IPS-15b (cell line): ENCODE data around the gene MAP1LC3B.

ENCODE experiments used
- H3K27me3 ChIP-seq: one replicate; pipeline ENCODE4 v1.6.1; 2013; ENCODE audit warnings: low read length; ENCODE audit not compliant: control insufficient read depth, insufficient read depth
- H3K36me3 ChIP-seq: one replicate; pipeline ENCODE4 v1.6.1; 2013; ENCODE audit warnings: low read length; ENCODE audit not compliant: control insufficient read depth, insufficient read depth
- H3K4me1 ChIP-seq: one replicate; pipeline ENCODE4 v1.6.1; 2013; ENCODE audit warnings: mild to moderate bottlenecking, low read length; ENCODE audit not compliant: control insufficient read depth, insufficient read depth
- H3K4me3 ChIP-seq: one replicate; pipeline ENCODE4 v1.5.1; 2013; ENCODE audit warnings: low read depth, low read length
- H3K9ac ChIP-seq: one replicate; pipeline ENCODE4 v1.6.1; 2013; ENCODE audit warnings: low read depth, mild to moderate bottlenecking, low read length
- H3K9me3 ChIP-seq: one replicate; pipeline ENCODE4 v1.6.1; 2013; ENCODE audit warnings: mild to moderate bottlenecking, low read length; ENCODE audit not compliant: control insufficient read depth, insufficient read depth

Gene MAP1LC3B

DNA sequence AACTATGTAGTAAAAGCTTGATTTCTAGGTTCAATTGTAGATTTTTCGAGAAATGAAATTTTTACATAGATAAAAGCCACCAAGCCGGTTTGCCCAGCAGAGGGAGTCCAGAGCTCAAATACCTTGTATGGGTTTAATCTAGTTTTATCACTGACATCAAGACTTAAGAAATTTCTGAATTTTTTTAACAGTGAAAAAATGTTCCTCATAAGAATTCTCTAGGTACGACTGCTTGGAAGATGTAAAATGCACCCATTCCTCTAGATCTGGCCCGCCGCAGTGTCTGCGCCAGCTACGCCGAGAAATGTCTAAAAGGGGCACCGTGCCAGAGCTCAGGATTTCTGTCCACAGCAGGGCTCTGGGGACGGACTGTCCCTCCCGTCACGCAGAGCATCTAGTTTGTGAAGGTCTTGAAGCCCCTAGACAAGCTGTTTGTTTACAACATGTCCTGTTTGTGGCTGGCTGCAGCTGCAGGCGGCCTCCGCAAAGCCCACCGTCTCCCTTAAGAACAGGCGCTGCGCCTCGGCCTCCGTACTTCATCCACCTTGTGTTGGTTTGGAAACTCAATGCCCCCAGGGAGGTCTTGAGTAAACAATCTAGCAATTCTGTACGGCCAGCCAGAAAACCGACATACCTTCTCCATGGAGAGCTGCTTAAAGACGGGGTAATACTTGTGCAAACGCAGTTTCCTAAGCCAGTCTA, 24.8 kb downstream of the MAP1LC3B start:
- no peak overlapping the region for H3K9ac ChIP-seq
- no peaks in the 10 kb centered on the region for H3K27me3 ChIP-seq
- H3K36me3 ChIP-seq: peaks cover 44% of the 10 kb centered on the region
- H3K4me3 ChIP-seq: no peak overlapping the region
- H3K9me3 ChIP-seq: no peaks in the 10 kb centered on the region
- H3K4me1 ChIP-seq: no peaks in the 10 kb centered on the region

DNA sequence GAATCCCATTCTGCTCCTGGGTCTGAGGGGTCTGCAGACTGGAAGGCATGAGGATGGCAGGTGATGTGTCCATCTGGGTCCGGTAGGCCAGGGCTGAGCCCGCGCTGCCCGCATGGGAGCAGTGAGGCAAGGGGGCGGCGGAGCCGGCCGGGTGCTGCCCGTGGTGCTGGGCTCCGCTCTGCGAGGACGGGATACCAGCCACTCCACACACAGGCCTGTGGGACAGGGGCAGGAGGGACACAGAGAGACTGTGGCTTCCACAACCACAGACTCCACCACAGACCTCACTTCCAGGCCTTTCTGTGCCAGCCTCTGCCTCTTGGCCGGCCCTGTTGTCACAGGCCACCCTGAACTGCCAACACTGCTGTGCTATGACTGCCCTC, 25.4 kb downstream of the MAP1LC3B start:
- H3K4me1 ChIP-seq: no peaks in the 10 kb centered on the region
- H3K9me3 ChIP-seq: no peaks in the 10 kb centered on the region
- no peaks in the 10 kb centered on the region for H3K27me3 ChIP-seq
- peaks cover 44% of the 10 kb centered on the region for H3K36me3 ChIP-seq
- H3K4me3 ChIP-seq: no peak overlapping the region
- no peak overlapping the region for H3K9ac ChIP-seq

DNA sequence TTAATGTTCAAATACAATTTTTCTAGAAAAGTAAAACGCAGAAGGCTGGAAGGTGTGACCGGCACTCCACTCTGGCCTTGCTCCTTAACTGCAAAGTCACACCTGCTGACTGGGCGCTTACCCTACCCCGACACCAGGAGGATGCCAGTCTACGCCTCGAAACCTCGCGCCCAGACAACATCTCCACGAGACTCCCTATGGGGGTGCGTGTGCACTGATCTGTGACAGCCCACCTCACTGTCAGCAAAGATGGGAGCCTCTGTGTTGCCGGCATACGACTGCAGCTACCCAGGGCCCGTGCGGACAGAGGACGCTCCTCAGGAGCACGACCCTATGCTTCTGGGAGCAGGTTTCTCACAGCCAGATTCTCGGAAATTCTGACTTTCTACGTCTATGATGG, 26.1 kb downstream of the MAP1LC3B start:
- Histone ChIP-seq H3K9ac (no peak overlapping the region), H3K27me3 (no peaks in the 10 kb centered on the region), H3K4me1 (no peaks in the 10 kb centered on the region), H3K4me3 (no peak overlapping the region), H3K36me3 (peaks cover 39% of the 10 kb centered on the region), H3K9me3 (no peaks in the 10 kb centered on the region)

DNA sequence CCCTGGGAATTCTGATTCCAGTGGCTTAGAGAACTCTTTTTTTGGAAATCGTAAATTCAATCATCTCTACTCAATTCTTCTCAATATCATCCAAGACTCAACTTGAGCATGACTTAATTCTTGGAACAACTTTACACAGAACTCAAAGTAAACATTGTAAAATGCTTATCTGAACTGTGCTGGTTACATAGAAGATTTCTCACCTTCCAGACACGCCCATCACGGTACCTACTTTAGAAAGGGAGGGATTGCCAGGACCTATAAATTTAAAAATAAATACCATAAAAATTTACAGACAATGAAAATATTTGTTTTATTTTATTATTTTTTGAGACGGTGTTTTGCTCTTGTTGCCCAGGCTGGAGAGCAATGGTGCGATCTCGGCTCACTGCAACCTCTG, 26.5 kb downstream of the MAP1LC3B start:
- no peaks in the 10 kb centered on the region for H3K4me1 ChIP-seq
- H3K36me3 ChIP-seq: peaks cover 37% of the 10 kb centered on the region
- no peak overlapping the region for H3K9ac ChIP-seq
- H3K4me3 ChIP-seq: no peak overlapping the region
- H3K27me3 ChIP-seq: no peaks in the 10 kb centered on the region
- H3K9me3 ChIP-seq: no peaks in the 10 kb centered on the region

DNA sequence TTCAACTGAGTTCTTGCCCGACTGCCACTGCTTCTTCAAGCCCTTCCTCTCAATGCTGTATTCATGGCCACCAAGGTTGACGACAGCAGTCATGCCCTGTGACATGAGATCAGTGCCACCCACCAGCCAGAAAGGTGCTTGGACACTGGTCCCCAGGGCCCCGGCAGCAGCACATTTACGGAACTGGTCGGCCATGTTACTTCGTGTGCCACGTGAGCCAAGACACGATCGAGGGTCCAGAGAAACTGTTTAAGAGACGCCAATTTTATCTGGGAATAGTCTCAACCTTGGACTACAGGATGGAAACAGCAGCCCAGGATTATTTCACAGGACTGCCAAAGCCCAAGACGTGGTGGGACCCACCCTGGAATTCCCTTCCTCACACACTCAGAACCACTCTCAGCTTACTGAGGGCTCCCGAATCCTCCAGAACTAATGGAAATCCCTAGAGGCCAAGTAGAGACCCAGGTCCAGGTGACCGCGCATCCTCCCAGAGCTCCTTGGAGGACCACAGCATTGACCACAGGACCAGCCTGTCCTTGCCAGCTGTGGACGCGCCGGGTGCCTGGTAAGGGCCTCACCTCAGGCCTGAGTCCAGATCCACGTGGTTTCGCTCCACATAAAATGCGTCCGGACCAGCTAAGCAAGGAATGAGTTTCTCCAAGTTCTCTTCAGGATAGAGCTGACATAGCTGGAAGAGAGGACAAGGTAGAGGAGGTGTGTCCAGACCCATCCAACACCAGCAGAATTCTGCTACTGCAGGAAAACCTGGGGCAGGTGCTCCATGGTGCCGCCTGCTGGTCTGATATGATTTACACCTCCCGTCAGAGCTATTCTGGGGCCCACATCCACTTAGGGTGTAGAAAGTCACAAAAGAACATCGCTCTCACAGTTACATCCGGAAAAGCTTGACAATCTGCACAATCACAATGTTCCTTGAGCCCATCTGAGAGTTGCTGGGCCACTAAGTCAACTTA, 28.2 kb downstream of the MAP1LC3B start:
- Histone ChIP-seq H3K27me3 (no peaks in the 10 kb centered on the region), H3K9me3 (no peaks in the 10 kb centered on the region), H3K9ac (no peak overlapping the region), H3K4me1 (no peaks in the 10 kb centered on the region), H3K36me3 (peaks cover 30% of the 10 kb centered on the region), H3K4me3 (no peak overlapping the region)

DNA sequence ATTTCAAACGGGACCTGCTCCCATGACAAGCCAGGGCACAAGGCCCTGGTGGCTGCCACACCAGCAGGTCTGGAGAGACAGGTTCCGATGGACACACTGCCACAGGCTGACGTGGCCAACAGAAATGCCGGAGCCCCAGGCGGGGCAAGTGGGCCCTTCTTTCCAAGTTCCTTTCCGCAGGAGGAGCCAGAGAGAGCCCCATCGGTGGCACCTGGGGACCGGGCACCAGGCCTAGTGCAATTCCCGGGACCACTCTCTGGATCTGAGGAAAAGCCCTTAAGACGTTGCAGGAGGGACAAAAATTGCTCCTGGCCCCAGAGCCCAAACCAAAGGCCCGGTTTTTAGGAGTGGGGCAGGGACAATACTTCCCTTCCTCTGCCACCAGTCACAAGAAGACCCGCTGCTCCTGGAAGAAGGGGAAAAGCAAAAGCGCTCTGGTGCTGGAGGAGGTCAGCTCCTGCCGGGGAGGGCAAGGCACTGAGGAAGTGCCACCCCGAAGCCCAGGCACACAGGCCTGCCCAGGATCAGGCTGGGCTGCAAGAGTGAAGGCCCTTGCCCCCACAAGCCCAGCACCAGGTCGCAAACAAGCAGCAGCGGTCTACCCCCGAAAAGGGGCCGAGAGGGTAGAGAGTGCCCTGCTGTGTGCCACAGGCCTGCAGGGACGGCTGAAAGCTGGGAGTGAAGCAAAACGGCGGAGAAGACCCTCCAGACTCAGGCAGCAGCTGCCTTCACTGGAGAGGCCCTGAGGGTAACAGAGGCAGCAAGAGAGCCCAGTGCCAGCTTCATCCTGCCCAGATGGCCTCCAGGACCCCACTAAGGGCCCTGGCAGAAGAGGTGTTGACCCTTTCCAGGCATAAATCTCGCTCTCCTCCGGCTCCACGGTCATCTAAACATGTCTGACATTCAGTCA, 29.1 kb downstream of the MAP1LC3B start:
- Histone ChIP-seq H3K36me3 (peaks cover 27% of the 10 kb centered on the region), H3K4me1 (peaks cover 3% of the 10 kb centered on the region), H3K9me3 (no peaks in the 10 kb centered on the region), H3K4me3 (no peak overlapping the region), H3K9ac (no peak overlapping the region), H3K27me3 (no peaks in the 10 kb centered on the region)

DNA sequence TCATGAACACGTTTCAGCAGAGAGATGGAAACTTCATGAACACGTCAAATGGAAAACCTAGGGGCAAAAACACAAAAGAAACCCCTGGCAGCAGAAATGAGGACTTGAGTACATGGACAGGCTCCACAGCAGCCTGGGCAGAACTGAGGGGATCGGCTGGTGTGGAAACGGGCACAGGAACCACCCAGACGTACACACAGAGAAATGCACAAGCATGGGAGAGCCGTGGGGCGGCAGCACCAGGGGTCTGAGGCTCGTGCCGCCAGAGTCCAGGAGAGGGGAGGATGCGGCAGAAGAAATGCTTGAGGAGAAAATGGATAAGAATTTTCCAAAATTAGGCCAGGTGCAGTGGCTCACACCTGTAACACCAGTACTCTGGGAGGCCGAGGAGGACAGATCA, 30.0 kb downstream of the MAP1LC3B start:
- H3K36me3 ChIP-seq: peaks cover 22% of the 10 kb centered on the region
- no peak overlapping the region for H3K9ac ChIP-seq
- no peaks in the 10 kb centered on the region for H3K9me3 ChIP-seq
- H3K4me3 ChIP-seq: no peak overlapping the region
- H3K27me3 ChIP-seq: no peaks in the 10 kb centered on the region
- peaks cover 8% of the 10 kb centered on the region for H3K4me1 ChIP-seq

DNA sequence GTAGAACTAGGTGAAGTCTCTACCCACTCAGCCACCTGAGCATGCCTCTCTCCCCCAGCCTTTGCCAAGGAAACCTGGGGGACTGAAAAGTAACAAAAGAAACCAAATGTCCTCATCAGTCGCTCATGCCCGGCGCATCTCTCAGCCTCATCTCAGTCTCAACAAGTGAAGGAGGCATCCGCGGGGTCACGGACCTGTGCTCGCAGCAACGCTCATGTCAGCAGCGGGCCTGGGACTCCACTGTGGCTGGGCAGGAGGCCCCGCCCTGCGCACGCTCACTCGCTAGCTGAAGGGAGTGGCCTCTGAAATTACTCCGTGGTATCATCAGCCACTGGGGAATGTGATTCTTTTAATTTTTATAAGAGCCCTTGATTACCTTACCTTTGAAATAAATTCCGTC, 31.3 kb downstream of the MAP1LC3B start:
- no peaks in the 10 kb centered on the region for H3K27me3 ChIP-seq
- H3K9ac ChIP-seq: no peak overlapping the region
- no peak overlapping the region for H3K4me3 ChIP-seq
- H3K4me1 ChIP-seq: peaks cover 8% of the 10 kb centered on the region
- no peaks in the 10 kb centered on the region for H3K9me3 ChIP-seq
- peaks cover 17% of the 10 kb centered on the region for H3K36me3 ChIP-seq

DNA sequence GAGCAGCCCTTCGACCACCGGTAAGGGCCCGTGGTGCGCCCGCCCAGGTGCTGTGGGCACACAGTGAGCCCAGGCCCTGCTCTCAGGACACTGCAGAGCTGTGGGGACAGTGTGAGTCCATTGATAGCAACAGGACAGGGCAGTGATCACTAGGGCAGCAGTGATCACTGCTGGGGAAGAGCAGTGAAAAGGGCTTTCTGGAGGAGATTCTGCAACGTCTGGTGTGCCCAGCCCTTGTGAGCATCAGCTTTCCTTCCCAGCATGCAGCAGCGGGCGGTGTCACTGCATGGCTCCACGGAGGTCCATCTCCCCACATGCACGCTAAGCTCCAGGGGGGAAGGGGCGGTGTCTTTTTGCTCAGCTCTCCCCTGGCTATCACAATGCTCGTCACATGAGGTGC, 32.1 kb downstream of the MAP1LC3B start:
- no peak overlapping the region for H3K4me3 ChIP-seq
- no peak overlapping the region for H3K9ac ChIP-seq
- H3K9me3 ChIP-seq: no peaks in the 10 kb centered on the region
- H3K4me1 ChIP-seq: peaks cover 8% of the 10 kb centered on the region
- H3K36me3 ChIP-seq: peaks cover 17% of the 10 kb centered on the region
- no peaks in the 10 kb centered on the region for H3K27me3 ChIP-seq

DNA sequence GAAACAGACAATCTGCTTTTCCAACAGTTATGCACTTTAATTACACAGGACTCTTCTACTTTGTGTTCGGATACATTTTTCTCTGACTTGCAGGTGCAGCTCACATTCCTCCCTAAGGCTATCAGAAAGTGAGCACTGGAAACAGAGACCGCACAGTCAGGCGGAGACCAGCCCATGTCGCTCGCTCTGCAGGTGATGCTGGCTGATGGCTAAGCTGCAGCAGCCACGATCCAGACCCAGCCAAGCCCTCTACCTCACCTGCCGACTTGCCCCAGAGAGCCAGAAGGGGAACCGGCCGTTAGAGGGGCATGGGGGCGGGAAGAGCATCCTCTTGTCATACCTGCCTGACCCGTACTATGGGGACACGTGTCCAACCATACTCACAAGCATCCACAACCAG, 33.8 kb downstream of the MAP1LC3B start:
- Histone ChIP-seq H3K4me1 (peaks cover 8% of the 10 kb centered on the region), H3K27me3 (no peaks in the 10 kb centered on the region), H3K9me3 (no peaks in the 10 kb centered on the region), H3K36me3 (peaks cover 7% of the 10 kb centered on the region), H3K9ac (no peak overlapping the region), H3K4me3 (no peak overlapping the region)

DNA sequence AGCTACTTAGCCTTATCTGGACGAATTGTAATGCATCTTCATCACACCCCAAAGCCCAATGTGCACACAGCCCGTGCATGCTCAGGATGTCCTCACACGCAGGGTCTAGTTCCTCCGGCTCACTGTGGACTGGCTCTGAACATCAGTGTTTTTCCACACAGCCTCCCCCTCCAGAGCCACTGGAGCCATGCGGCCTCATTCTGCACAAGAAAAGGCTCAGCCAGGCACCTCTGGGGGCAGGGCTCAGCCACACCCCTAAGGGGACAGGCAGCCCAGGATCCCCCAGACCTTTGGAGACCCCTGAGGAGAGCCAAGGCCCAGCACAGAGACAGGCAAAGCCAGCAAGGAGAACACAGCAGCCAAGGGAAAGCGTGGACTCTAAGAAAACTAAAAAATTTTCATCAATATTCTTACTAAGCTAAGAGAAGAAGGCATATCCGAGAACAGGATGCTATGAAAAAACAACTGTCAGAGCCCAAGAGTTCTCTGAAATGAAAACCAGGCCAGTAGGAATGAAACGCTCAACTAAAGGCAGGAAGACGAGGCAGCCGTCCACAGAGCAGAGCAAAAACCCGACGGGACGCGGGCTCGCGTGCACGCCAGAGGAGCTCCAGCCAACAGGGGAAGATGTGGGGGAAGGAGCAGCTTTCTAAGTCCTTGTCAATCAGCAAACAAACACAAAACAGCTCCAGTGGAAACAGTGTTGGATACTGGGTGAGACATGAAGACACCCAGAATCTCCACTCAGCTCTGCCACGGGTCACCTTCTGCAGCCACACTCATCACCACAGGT, 34.5 kb downstream of the MAP1LC3B start:
- Histone ChIP-seq H3K4me1 (peaks cover 8% of the 10 kb centered on the region), H3K9ac (peak overlapping the region; percentile 26), H3K27me3 (no peaks in the 10 kb centered on the region), H3K9me3 (no peaks in the 10 kb centered on the region), H3K4me3 (no peak overlapping the region), H3K36me3 (peaks cover 7% of the 10 kb centered on the region)
